Islet of Langerhans (tissue), 1 donor: ENCODE results near the gene GNAI2.
"Not testable (repeated sequence)": the region's sequence is repeated elsewhere in the genome, so short reads cannot be mapped to it uniquely, and the experiment has no call there.

ENCODE experiments used
- FAIRE-seq: peaks from one replicate; lab custom pipeline; 2011; peaks lifted over from hg19 to GRCh38; lab: Jason Lieb, UNC

Gene GNAI2

DNA sequence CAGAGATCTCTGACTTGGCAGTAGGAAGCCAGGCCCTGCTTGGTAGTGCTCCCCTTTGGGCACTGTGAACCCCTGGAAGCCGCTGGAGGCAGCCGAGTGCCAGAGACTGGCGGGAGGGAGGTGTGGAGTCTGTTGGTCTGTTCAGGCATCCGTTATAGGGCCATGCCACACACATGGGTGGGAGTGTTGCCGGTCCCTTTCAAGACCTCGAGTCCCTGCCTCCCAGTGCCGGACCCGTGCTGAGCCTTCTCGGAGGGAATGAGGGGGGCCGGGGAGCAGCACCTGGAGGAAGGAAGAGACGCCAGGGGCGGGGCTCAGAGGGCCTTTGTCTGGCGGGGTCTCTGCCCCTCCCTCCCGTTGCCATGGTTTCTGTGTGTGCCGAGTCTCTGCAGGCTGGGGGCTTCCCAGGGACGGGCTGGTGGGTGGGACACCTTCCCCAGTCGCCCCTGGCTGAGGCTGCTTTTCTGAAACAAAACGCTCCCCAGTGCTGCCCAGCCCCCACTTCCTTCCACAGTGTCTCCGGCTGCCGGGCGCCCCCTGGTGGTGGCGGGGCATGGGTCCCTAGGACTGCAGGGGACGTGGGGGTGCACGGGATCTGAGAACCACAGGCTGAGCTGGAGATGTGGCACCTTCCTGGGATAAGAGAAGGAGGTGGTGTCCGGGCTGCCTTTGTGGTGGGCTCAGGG lies 10.0 kb downstream of the GNAI2 start:
- FAIRE-seq, result no peak

DNA sequence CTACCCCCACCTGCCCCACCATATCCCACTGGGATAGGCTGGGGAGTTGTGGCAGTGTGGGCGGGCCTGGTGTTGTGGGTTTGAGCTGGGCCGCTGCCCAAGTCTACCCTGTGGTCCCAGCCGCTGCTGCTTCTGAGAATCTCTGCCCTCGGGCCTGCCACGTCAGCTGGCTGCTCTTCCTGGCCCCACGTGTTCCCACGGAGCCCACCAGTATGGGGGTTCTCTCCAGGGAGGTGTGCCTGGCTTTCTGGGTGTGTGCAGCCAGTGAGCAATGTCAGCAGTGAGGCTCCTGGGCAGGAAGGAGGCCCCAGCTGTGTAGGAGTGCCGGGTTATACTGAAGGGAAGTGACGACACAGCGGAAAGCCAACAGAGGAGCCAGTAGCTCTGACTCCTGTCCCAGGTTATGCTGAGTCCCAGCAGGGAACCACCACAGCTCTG lies 10.5 kb downstream of the GNAI2 start:
- FAIRE-seq, result no peak

DNA sequence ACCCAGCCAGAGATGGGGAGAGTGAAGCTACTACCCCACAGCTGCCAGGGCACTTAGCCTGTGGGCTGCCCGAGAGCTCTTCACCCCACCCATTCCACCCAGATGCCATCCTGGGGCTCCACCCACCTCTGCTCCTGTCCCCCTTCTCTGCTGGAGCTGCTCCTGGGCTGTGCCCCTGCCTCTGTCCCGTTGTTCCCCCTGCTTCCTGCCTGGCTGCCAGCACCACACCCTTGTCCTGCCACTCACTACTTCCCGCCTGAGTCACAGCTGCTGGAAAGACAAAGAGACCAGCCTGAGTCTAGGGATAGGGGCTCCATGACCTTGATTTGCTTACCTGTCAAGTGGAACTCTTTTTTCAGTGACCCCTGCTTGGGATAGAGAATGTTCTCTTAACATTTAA lies 12.4 kb downstream of the GNAI2 start:
- no peak for FAIRE-seq

DNA sequence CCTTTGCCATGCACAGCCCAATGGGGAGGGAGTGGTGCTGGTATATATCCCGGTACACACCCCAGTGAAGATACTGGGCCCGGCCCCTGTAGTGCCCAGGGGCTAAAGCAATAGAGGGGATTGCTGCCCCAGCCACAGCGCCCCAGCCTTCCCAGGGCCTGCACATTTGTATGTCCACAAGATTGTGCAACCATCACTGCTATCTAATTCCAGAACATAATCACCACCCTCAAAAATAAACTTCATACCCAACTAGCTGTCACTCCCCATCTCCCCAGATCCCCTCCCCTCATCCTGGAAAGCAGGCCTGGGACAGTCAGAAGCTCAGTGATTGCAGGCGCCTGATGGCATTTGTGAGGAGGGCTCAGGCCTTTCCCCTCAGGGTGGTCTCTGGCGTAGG lies 13.5 kb downstream of the GNAI2 start:
- FAIRE-seq, result no peak

DNA sequence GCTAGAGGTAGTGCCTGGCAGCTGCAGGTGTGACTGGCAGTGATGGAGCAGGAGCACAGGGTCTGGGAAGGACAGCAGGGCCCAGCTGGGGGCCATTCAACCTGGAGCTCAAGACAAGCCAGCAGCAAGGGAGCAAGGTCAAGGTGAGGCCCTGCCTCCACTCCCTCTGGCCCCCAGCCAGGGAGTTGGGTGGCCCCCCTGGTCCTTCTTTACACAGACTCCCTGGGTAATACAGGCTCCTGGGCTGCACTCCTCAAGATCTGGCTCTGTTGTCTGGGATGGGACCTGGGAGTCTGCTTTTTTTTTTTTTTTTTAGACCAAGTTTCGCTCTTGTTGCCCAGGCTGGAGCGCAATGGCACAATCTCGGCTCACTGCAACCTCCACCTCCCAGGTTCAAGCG lies 14.5 kb downstream of the GNAI2 start:
- no peak for FAIRE-seq

DNA sequence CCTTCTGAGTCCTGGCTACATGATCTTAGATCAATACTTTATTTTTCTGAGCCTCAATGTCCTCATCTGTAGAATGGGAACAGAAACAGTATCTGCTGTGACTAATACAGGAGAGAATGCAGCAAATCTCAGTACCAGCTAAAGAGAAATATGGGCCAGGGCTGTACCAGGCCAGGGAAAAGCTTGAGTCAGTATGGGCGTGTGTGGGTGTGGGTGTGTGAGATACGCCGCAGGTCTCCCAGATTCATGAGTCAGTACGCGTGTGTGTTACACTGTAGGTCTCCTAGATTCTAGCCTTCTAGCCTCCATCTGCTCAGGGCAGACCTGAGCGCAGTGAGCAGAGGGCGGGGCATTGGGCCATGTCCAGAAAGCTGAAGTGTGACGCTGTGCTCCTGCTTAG lies 15.2 kb downstream of the GNAI2 start:
- no peak for FAIRE-seq

DNA sequence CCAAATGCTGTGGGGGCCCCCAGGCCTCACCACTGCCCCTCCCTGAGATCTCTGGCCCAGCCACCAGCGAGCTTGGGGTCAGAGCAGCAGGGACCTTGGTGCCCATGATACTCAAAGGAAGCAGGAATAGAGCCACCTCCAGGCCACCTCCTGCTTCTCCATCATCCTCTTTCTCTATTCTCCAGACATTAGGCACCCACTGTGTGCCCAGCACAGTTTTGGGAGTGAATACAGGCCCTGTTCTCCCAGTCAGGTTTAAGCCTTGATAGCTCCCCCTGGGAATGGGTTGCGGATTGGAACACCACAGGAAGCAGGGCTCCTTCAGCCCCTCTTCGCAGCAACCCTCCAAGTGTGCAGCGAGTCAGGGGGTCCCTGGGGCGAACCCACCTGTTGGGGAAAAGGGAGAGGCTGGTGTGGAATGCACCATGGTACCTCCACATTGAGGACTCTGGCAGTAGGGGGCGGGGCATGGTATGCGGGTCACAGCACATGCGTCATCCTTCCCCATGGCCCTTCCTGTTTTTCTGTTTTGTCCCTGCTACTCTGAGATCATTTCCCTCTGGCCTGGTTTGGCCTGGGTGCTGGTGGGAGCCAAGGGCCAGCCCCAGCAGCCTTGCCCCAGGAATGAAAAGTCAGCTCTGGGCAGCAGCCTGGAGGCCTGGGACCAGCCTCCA lies 18.7 kb downstream of the GNAI2 start:
- FAIRE-seq, result no peak

DNA sequence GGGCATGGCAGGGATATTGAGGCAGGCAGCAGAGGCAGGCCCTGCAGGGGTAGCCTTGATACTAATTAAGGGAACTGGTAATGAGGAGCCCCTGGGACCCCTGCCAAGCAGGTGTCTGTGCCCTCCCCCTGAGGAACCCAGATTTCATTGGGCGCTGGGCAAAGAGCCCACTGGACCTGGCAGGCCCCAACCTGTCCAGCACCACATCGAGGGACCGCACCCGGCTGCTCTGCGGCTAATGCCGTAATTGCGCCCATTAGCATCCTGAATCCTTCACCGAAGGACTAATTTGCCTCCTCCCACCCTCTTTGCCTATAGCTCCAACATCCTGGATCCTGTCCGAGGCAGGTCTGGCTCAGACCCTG lies 19.2 kb downstream of the GNAI2 start:
- no peak for FAIRE-seq

DNA sequence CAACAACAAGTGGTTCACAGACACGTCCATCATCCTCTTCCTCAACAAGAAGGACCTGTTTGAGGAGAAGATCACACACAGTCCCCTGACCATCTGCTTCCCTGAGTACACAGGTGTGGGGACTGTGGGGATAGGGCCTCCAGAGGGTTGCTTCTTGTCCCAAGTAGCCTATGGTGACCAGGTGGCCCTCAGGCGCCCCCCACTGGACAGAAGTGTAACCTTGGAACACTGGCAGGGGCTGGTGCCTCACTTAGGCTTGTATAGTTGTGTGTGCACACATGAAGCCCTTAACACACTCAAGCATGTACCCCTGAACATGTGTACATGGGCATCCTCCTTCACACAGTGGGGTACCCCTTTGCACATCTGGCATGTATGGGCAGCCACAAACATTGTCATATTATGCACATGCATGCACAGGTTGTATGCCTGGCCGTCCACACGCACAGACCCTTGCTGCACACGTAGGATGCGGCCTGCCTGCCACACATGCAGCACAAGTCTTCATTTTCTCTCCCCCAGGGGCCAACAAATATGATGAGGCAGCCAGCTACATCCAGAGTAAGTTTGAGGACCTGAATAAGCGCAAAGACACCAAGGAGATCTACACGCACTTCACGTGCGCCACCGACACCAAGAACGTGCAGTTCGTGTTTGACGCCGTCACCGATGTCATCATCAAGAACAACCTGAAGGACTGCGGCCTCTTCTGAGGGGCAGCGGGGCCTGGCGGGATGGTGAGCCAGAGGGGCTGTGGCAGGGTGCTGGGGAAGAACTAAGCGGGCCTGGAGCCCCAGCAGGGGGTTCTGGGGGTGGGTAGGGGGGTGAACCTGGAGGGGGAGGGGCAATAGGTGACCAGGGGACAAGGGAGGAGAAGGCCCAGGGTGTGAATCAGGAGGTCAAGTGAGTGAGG lies 21.2 kb downstream of the GNAI2 start:
- FAIRE-seq, result no peak

DNA sequence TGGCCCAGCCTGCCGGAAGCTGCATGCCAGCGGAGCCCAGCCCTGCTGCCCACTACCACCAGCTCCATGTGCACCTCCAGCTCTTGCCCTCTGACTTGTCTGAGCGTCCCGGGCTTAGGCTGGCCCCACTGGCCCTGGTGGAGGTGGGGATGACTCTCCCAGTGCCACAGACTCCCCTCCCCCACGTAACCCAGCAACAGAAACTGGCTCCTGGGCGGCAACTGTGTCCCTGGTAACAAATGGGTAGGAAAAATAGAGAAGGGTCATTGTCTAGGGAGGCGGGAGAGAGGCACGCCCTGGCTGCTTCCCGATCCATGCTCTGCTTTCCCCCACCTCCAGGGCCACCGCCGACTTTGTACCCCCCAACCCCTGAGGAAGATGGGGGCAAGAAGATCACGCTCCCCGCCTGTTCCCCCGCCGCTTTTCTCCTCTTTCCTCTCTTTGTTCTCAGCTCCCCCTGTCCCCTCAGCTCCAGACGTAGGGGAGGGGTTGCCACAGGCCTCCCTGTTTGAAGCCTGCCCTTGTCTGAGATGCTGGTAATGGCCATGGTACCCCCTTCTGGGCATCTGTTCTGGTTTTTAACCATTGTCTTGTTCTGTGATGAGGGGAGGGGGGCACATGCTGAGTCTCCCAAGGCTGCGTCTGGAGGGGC lies 22.2 kb downstream of the GNAI2 start:
- FAIRE-seq, result no peak

DNA sequence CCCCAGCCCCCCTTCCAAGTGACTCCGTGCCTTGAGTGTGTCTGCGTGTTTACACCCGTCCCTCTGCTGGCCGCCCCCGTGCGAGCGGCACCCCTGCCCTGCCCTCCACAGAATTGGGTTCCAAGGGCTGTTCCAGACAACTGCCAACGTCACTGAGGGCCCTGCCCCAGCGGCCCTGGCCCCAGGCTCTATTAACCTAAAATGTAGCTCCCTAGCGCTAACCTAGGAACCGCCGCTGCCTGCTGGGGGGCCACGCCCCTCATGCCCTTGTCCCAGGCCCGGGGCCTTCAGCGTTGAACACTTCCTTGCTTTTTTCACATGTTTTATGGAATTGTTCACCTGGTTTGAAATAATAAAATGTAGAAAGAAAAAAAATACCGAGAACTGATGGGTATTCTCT lies 23.0 kb downstream of the GNAI2 start:
- no peak for FAIRE-seq

DNA sequence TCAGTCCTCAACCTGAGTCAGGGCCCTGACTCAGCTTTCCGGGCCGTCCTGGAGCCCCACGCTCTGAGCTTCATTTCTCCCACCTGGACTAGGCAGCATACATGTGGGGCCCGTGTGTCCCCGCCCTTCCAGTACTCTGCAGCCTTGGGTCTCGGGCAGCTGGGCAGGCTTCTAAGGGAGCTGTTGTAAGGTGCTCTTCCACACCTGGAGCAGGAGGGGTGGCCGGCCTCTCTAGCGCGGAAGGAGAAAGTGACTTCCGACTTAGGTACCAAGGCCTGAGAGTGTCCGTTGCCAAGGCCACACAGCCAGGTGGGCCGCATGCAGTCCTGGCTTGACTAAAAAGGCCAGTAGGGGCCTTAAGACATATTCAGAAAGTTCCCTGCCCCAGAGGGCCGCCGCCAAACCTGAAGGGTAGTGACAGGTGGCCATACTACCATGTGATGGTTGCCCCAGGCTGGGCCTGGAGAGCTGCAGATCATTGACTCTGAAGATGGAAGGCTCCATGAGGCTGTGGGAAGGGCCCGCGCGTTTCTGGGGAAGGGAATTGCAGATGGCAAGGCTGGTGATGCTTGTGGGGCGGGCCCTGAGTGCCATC lies 23.5 kb downstream of the GNAI2 start:
- no peak for FAIRE-seq

DNA sequence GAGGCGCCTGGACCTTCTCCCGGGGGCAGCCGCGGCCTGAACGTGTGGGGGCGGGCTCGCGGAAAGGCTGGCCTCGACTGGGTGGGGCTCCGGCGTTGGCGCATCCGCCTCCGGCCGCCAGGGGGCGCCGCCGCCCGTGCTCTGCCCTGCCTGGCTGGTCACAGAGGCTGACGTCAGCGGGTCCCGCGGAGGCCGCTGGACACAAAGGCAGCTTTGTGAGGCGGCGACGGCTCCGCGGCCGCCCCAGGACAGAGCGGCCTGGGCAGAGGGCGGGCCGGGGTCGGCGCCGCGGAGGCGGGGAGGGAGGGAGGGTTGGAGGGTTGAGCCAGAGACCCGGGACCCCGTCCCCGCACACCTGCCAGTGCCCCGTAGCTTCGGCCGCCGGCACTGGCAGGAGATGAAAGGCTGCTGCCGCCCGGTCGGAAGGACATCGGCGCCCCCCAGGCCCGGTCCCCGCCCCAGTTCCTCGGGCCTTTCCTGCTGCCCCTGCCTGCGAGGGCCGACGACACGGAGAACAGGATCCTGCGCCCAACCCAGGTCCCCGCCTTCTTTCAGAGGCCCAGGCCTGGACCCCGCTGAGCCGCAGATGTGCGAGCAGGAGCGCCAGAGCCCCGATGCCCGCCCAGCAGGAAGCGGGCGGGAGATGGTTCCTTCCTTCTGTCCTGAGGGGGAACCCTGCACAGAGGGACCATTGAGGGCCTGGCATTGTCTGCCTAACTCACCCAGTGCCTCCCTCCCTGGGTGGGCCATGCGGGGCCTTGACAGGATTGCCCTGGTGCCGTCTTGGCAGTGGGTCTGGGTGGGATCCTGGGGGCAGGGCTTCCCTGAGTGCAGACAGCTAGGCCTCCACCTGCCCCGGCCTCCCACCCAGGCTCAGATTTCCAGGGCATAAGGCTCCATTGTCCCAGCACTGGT lies 24.3 kb downstream of the GNAI2 start:
- FAIRE-seq, result no peak

DNA sequence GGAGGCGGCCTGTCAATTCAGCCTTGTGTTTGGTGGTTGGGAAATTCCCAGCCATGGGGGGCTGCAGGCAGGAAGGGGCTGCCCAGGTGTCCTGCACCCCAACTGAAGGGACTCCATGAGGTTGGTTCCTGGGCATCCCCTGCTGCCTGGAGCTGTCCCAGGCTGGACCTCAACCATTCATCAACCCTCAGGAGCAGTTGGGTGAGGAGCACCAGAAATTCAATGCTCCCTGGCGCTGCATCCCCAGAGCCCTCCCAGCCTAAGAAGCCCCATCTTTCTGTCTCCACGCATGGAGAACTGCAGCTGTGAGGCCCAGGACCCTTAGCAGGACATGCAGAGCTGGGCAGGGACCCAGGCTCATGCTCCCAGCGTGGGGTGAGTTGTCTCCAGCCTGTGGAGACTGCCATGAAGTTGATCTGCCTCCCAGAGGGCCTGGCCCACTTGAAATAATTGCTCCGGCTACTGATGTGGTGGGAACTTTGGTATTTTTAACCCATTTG lies 25.0 kb downstream of the GNAI2 start:
- FAIRE-seq, result no peak

DNA sequence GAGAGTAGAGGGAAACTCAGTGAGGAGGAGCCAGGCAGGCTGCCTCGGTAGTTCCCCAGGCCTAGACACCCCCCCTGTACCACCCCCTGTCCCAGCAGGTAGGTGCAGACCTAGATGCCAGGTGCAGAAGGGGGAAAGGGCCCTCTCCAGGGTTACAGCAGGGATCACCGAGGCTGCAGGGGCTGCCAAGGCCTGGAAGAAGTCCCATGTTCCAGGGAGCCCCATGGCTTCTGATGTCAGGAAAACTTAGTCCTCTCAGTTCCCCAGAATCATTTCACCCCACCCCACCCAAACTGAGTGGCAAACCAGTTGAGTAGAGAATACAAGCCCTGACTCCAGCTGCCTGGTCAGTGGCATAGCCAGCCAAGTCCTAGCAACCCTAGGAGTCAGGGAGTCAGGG lies 25.5 kb downstream of the GNAI2 start:
- no peak for FAIRE-seq

DNA sequence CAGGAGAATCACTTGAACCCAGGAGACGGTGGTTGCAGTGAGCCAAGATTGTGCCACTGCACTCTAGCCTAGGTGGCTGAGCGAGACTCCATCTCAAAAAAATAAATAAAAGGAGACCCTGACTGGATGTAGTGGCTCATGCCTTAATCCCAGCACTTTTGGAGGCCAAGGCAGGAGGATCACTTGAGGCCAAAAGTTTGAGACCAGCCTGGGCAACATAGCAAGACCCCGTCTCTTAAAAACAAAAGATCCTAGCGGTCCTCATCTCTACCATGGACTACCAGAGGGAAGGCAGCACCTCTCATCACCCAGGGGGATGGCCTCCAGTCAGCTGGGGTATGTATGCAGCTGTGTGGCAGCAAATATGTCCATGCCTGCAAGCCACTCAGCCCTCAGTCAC lies 26.2 kb downstream of the GNAI2 start:
- FAIRE-seq, result not testable (repeated sequence)

DNA sequence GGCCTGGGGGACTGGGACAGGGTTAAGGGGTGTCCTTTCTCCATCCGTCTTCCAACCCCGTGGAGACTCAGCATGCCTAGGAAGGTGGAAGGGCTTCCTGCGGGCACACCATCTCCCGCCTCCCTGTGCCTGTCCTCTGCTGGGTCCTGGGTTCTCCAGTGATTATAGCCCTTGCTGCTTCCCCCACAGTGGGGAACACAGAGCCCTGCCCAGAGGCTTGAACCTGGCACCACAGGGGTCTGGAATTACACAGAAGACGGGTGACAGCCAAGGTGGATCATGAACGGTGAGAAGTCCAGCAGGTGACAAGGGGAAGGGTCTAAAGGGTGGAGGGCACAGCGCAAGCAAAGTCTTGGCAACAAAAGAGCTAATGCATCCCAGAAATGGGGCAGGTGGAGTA lies 26.8 kb downstream of the GNAI2 start:
- no peak for FAIRE-seq

DNA sequence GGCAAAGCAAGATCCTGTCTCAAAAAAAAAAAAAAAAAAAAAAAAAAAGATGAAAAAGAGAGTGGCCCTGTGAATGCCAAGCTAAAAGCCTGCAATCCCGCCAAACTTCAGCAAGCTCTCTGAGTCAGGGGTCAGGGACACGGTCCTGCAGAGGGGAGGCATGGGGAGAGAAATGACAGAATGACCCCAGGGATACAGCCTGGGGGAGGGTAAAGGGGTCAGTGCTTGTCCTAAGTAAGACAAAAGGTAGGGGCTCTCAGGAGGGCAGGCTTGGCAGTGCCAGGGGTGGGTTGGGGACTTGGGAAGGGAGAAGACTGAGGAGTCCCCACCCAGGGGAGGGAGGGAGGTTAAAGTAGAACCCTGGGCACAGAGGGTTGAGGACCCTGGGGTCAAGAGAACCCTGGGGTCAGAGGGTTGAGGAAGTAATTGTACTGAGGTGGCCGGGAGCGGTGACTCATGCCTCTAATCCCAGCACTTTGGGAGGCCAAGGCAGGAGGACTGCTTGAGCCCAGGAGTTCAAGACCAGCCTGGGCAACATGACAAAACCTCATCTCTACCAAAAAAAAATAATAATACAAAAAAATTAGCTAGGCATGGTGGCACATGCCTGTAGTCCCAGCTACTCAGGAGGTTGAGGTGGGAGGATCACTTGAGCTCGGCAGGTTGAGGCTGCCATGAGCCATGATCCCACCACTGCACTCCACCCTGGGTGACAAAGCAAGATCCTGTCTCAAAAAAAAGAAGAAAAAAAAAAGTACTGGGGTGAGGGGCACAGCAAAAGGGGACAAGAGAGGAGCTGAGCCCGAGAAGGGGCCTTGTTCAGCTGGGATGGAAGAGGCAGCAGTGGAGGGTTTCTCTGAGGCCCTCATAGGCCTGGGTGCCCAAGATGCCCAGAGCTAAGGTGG lies 27.7 kb downstream of the GNAI2 start:
- no peak for FAIRE-seq

DNA sequence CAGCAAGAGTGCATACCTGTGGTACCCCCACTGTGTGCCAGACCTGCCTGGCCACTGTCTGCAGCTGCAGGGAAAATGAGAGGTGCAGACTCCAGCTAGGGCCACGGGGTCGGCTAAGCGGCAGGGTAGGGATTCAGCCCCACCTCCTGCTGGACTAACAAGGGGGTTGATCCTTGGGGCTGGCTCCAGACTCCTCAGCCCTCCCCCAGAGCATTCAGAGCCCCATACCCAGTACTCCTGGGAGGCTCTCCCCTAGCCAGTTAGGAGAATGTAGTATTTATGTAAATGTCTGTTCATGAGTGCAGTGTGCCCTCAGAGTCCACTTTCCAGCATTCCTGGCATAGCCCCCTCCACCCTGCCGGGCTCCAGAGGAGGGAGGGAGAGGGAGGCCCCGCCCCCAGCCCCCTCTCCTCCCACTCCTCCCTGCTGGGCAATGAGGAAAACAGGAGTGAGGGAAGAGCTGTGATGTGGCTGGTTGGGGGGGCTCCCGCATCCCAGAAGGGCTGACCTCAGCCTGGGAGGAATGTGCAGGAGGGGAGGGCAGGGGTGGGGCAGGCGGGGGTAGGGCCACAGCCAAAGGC lies 28.5 kb downstream of the GNAI2 start:
- no peak for FAIRE-seq
